ENCODE results near the gene PKHD1.

The PKHD1 gene

DNA sequence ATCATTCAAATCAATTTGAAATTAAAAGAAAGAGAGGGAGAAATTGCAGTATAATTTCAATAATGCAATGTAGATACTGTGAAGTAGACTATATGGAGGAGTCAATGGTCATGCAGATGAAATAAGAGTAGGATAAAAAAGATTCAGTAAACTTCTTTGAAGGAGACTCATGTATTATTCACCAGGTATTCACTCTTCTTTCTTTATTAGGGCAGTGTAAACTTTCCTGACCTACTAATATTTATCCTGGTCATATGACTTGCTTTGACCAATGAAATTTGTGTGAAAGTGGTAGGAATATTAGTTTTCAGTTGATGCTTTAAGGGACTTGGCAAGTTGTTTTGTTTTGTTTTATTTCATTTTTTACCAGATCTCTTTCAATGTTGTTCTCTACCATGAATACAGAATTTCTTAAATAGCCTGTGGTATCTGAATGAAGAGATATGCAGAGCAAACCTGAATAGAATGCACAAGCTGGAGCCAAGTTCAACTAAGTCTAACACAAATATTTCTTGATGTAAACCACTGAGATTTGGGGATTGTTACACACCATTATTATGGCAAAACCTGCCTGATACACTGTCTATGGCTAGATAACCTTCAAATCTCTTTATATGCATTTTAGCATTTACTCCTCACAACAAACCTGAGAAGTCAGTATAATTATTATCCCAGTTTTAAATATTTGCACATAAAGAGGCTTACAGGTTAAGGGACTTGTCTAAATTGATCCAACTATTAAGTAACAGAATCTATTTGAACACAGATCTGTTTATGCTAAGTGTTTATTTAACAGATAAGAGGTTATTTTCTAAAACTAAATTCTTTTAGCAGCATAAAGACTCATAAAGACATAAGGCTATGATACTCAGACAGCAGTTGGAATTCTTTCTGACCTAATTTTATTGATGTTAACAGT lies 311.2 kb downstream of the PKHD1 start:
- no peak for DNase-seq

- no peak for DNase-seq
Measured at GRCh38 chr6:51768087-51768486, 319.3 kb downstream of the PKHD1 start.

DNA sequence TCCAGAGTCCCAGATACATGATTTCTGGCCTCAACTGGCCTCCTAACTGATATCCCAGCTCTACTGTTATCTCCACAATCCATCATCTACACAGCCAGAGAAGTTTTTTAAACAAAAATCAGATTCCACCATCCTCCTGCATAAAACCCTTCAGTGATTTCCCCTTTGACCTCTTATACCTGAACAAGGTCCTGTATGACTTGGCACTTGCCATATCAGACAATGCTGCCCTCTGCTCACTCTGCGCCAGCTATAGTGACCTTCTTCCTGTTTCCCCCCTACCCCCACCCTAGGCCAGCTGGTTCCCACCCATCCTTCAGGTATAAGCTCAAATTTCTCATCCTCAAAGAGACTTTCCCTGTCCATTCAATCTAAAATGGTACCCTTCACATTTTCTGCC lies 322.2 kb downstream of the PKHD1 start:
- no peak for DNase-seq

DNA sequence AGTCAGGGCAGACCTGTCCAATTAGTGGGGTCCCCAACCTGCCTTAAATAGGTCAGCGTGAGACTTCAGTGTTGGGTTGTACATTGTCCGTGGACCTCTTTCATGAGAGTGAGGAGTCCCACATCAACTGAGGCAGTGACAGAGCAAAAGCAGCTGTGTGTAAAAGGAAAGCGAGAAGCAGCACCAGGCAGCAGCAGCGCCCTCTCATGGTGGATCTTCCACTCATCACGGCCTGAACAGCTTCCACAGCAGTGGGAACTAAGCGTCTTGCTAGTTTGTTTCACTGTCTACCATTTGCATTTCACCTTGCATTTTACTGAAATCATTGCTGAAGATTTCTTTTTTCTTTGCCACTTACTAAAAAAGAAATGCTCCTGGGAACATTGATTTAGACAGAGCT lies 333.8 kb downstream of the PKHD1 start:
- DNase-seq, result peak; percentile 66

- no peak for DNase-seq
Measured at GRCh38 chr6:51743999-51744398, 343.4 kb downstream of the PKHD1 start.

DNA sequence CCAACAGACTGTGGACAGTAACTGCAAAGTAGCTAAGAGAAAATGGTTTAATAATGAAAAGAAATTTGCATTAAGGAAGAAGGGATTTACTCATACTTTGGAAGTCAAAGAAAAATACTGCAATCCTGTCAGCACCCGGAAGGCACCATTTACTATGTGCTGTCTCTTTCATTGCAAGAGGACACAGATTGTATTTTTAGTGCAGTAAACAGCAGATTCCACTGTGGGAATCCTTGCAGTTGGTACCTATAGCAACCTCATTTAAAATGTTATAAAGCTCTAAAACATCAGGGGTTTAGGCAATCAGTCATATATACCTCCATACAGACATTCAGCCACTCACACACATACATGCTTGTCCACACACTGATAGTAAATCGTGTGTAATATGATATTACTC lies 346.8 kb downstream of the PKHD1 start:
- DNase-seq, result no peak

GRCh38 chr6:51738614-51739013 lies 348.8 kb downstream of the PKHD1 start:
- no peak for DNase-seq

- no peak for DNase-seq
Measured at GRCh38 chr6:51737580-51738360, 349.6 kb downstream of the PKHD1 start.

- DNase-seq, result no peak
Measured at GRCh38 chr6:51725155-51725554, 362.3 kb downstream of the PKHD1 start.

GRCh38 chr6:51720327-51720726 lies 367.1 kb downstream of the PKHD1 start:
- DNase-seq, result no peak

- no peak for DNase-seq
Measured at GRCh38 chr6:51719297-51719696, 368.1 kb downstream of the PKHD1 start.

- no peak for DNase-seq
Measured at GRCh38 chr6:51718533-51718932, 368.9 kb downstream of the PKHD1 start.

DNA sequence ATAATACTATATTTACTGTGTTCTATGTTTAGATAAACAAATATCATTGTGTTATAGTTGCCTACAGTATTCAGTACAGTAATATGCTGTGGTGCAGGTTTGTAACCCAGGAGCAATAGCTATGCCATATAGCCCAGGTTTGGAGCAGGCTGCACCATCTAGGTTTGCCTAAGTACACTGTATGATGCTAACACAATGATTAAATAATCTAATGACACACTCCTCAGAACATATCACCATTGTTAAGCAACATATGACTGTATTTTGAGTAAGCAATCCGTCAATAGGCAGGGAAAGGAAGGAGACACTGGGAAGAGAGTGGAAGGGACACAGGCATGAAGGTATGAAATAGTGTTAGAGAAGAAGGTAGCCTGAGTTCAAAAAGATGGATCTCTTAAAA lies 369.9 kb downstream of the PKHD1 start:
- DNase-seq, result no peak

GRCh38 chr6:51711876-51712275 lies 375.5 kb downstream of the PKHD1 start:
- no peak for DNase-seq

GRCh38 chr6:51706086-51706485 lies 381.3 kb downstream of the PKHD1 start:
- no peak for DNase-seq

DNA sequence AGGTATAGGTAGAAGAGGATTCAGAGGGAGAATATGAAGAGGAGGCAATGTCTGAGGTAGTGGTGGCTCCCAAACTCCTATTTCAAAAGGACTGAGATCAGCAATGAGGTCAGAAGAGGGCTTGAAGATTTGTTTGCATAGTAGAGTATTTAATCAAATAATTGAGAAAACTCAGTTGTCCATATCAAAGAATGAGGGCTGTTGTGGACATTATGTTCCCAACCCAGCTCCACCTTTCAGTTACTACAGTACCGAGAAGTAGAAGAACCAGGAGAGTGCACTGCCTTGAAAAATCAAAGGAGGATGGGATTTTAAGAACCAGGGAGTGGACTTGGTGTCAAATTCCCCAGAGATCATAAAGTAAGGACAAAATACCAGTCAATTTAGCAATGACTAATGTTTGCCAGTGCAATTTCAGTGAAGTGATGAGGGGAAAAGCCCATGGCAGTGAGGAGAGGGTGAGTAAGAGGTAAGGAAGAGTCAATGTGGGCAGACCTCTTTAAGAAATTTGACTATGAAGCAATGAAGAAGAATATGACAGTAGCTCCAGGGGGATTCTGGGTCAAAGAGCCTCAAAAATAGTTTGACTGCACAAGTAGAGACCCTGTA lies 382.4 kb downstream of the PKHD1 start:
- no peak for DNase-seq

GRCh38 chr6:51702851-51703250 lies 384.6 kb downstream of the PKHD1 start:
- no peak for DNase-seq

DNA sequence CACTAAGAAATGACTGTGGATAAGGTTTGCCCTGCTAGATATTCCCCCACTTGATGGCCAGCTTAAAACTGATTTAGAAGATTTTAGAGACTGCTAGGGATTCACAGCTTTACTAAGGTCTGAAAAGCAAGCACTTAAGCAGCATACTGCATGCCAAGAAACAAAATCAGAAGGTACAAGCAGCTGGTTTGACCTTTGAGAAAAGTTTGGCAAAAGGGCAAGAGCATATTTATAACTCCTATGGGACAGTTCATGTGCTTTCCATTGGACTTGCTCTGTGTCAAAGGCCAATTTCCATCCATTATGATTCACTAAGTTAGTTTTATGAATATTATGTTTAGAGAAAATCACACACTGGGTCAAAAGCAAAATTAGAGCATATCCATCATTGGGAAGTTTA lies 402.8 kb downstream of the PKHD1 start:
- DNase-seq, result no peak

DNA sequence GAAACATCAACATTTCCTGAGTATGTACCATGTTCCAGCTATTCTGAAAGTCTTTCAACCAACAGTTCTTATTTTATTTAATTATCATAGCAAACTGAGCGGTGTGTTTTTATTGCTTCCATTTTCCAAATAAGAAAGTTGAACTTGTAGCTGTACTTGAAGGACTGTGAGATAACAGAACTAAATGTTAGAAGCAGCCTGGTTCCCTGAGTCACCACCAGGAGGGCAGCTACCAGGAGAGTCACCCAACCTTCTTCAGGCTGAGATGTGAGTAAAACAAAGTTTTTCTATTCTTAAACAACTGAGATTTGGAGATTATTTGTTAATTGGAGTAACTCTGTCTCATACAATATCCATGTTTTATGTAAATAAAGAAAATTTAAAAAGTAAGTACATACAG lies 403.4 kb downstream of the PKHD1 start:
- no peak for DNase-seq

- peak; percentile 54 for DNase-seq
Measured at GRCh38 chr6:51678905-51679620, 408.4 kb downstream of the PKHD1 start.

DNA sequence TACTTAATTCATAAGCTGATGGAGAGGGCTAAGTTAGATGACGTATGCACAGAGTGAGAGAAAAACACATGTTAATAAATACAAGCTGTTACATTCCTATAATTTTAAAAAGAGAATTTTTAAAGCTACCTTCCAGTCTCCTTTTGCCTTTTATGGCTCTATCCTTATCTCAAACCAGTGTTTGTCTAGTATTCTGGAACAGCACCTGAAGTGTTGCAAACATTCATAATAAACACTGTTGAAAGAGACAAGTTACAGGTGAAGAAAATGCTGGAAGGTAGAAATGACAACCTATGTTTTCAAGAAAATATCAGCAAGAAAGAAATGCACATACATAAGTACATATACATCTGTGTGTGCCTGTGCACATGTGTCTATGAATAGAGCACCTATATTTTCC lies 409.1 kb downstream of the PKHD1 start:
- no peak for DNase-seq

DNA sequence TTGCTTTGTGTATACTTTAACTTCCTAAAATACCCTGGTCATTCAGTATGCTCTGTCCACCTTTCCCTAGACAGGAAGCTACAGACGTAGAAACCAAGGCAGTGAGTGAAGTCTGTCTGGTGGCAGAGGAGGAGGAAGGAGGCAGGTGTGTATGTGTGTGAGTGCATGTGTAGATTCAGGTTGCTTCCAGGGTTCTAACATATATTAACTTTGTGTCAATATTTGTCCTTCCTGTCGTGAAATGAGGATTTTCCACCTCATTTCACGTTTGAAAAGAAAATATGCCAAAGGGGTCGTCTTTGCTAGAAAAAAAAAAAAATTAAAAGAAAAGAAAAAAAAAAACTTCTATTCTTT lies 411.5 kb downstream of the PKHD1 start:
- DNase-seq, result no peak

All from NCI-H82 (cell line).